Endothelial cell of umbilical vein (primary cell): ENCODE results near the gene MINDY4B. TPM values are rescaled to one million over a fixed set of nuclear protein-coding genes. Genes with fewer than 3 reads are reported as not detected.

Experiments used
- BruUV-seq: library from RNA; stranded (reverse); fragments of 400-500 nt; replicated peaks from 2 replicates; lab custom pipeline; 2021; lab: Mats Ljungman, UMichigan
- CTCF ChIA-PET: fragments of 300-600, 350-600 bp; sonication (Branson Sonifier 250); formaldehyde crosslinking; loops from one replicate; lab custom pipeline; 2021; ENCODE audit warnings: antibody characterized with exemption, inconsistent platforms; lab: Charles Lee
- POLR2A ChIA-PET: fragments of 300-600, 350-600 bp; sonication (Branson Sonifier 250); formaldehyde crosslinking; loops from one replicate; lab custom pipeline; 2021; ENCODE audit warnings: antibody characterized with exemption, inconsistent platforms; lab: Charles Lee
- DNase-seq: peaks from one replicate; pipeline ENCODE4 v3.0.0-alpha.2; 2011; ENCODE audit warnings: low read depth, low spot score
- FAIRE-seq: peaks from 2 replicates; lab custom pipeline; 2011; peaks lifted over from hg19 to GRCh38; lab: Jason Lieb, UNC
- H2AFZ ChIP-seq: 2 replicates; pipeline ENCODE4 v1.6.0; 2012; ENCODE audit warnings: low read depth, low read length, control low read depth, inconsistent platforms
- H3K27ac ChIP-seq: 2 replicates; pipeline ENCODE4 v1.5.1; 2011; ENCODE audit warnings: low read depth, mild to moderate bottlenecking, control low read depth, low read length, moderate library complexity; ENCODE audit not compliant: insufficient read depth
- H3K27me3 ChIP-seq, 2 experiments: 2 replicates each; pipeline versions ENCODE4 v1.6.0 to v1.6.1; 2011; ENCODE audit warnings: low read length in 2 of 2, mixed read lengths in 1 of 2; ENCODE audit not compliant: control insufficient read depth in 2 of 2, insufficient read depth in 2 of 2
- H3K36me3 ChIP-seq, 2 experiments: 2 replicates in 1 of 2; 3 replicates in 1 of 2; pipeline ENCODE4 v1.5.1; 2011; ENCODE audit warnings: low read length in 2 of 2, mild to moderate bottlenecking in 1 of 2, moderate library complexity in 1 of 2; ENCODE audit not compliant: control insufficient read depth in 2 of 2, insufficient read depth in 2 of 2; ENCODE audit errors: extremely low read depth in 1 of 2
- H3K4me1 ChIP-seq: 3 replicates; pipeline ENCODE4 v1.5.1; 2011; ENCODE audit warnings: mild to moderate bottlenecking, low read length; ENCODE audit not compliant: control insufficient read depth, insufficient read depth; ENCODE audit errors: extremely low read depth
- H3K4me2 ChIP-seq: 2 replicates; pipeline ENCODE4 v1.6.1; 2011; ENCODE audit warnings: low read length, control low read depth, mixed read lengths; ENCODE audit not compliant: insufficient read depth
- H3K4me3 ChIP-seq, 3 experiments: fragments of 200-600 bp in 1 of 3; sonication (generic), shearing (Covaris generic) in 1 of 3; replicated peaks in 1 of 3; 2 replicates each; pipeline ENCODE4 v1.5.1; 2011 to 2016; ENCODE audit warnings: control low read depth in 3 of 3, low read length in 3 of 3, mild to moderate bottlenecking in 2 of 3, inconsistent platforms in 1 of 3, low read depth in 1 of 3, moderate library complexity in 1 of 3; ENCODE audit not compliant: insufficient read depth in 1 of 3
- H3K79me2 ChIP-seq: 2 replicates; pipeline ENCODE4 v1.6.0; 2012; ENCODE audit warnings: low read length, inconsistent platforms; ENCODE audit not compliant: control insufficient read depth, insufficient read depth
- H3K9ac ChIP-seq: replicated peaks from 2 replicates; pipeline ENCODE3; 2011; ENCODE audit warnings: low read length, control low read depth; ENCODE audit not compliant: insufficient read depth; ENCODE audit errors: extremely low read depth
- H3K9me1 ChIP-seq: replicated peaks from 3 replicates; pipeline ENCODE4 v1.6.0; 2011; ENCODE audit warnings: mild to moderate bottlenecking, low read length; ENCODE audit not compliant: control insufficient read depth, insufficient read depth; ENCODE audit errors: extremely low read depth
- H3K9me3 ChIP-seq: replicated peaks from 2 replicates; pipeline ENCODE4 v1.5.1; 2012; ENCODE audit warnings: low read length, inconsistent platforms; ENCODE audit not compliant: control insufficient read depth, insufficient read depth
- H4K20me1 ChIP-seq: replicated peaks from 2 replicates; pipeline ENCODE3; 2011; ENCODE audit warnings: mild to moderate bottlenecking, low read length; ENCODE audit not compliant: control insufficient read depth, insufficient read depth; ENCODE audit errors: extremely low read depth
- EZH2 ChIP-seq: IDR thresholded peaks from 2 replicates; pipeline ENCODE4 v1.6.1; 2012; ENCODE audit warnings: borderline replicate concordance, low read depth, mild to moderate bottlenecking, moderate library complexity, low read length, inconsistent platforms; ENCODE audit not compliant: severe bottlenecking
- FOS ChIP-seq: IDR thresholded peaks from 2 replicates; pipeline ENCODE4 v1.6.1; 2011; ENCODE audit warnings: mild to moderate bottlenecking, low read length, moderate library complexity, borderline replicate concordance; ENCODE audit not compliant: insufficient read depth
- GATA2 ChIP-seq: IDR thresholded peaks from 2 replicates; pipeline ENCODE4 v1.7.0; 2011; ENCODE audit warnings: low read depth, mild to moderate bottlenecking, moderate library complexity, mixed read lengths, low read length; ENCODE audit not compliant: insufficient read length, insufficient read depth
- JUN ChIP-seq: IDR thresholded peaks from 2 replicates; pipeline ENCODE4 v1.6.1; 2011; ENCODE audit warnings: borderline replicate concordance, low read depth; ENCODE audit not compliant: insufficient read length, insufficient read depth
- MYC ChIP-seq: IDR thresholded peaks from one replicate; pipeline ENCODE4 v1.6.1; 2011; ENCODE audit warnings: mild to moderate bottlenecking, low read depth, low read length
- POLR2A ChIP-seq: IDR thresholded peaks from 2 replicates; pipeline ENCODE4 v1.6.1; 2012; ENCODE audit warnings: low read depth, mild to moderate bottlenecking, control low read depth, low read length
- POLR2AphosphoS5 ChIP-seq: IDR thresholded peaks from 2 replicates; pipeline ENCODE4 v1.6.1; 2012; ENCODE audit warnings: low read depth, mild to moderate bottlenecking, control low read depth, low read length, moderate library complexity; ENCODE audit not compliant: insufficient read depth
- dilution Hi-C: fragments of 300-500 bp; cut with MboI; formaldehyde crosslinking; loops from one replicate; pipeline ENCODE4 v1.15.0; 2019; ENCODE audit warnings: low sequenced_read_pairs; ENCODE audit not compliant: extremely low pct_ligation_motif_present
- intact Hi-C: fragments of 100-400 bp; cut with micrococcal nuclease; formaldehyde crosslinking; loops from one replicate; pipeline ENCODE4 v1.10.0; 2022
- polyA plus RNA-seq, 4 experiments: library from polyadenylated mRNA; depleted of rRNA in 3 of 4; stranded (reverse) in 3 of 4; unstranded in 1 of 4; fragments of >200 nt; gene quantifications; 2 replicates each; pipeline versions ENCODE4 v1.2.1 to v1.2.3, GENCODE V29; 2011 to 2012; ENCODE audit warnings: missing spikeins in 1 of 4
- total RNA-seq: library from RNA; stranded (reverse); gene quantifications from 2 replicates; pipeline ENCODE4 v1.2.3, GENCODE V29; 2021
- TF ChIP-seq, protein P1 (sequence below): IDR thresholded peaks from 2 replicates; pipeline ENCODE4 v1.6.1; 2011; ENCODE audit not compliant: insufficient read depth, insufficient read length
- TF ChIP-seq, protein P2 (sequence below), 2 donors: IDR thresholded peaks; 1 replicate in 1 of 2; 2 replicates in 1 of 2; pipeline ENCODE4 v1.5.1; 2011; ENCODE audit warnings: low read length in 2 of 2, mild to moderate bottlenecking in 2 of 2, moderate library complexity in 2 of 2, control low read depth in 1 of 2, inconsistent platforms in 1 of 2, low read depth in 1 of 2; ENCODE audit not compliant: insufficient read depth in 1 of 2; ENCODE audit errors: extremely low read depth in 1 of 2

Gene MINDY4B
- total and polyA plus RNA-seq, 2 donors (not counting 3 experiments of a cell fraction or from before 2014, with no cell fraction given), result not detected

DNA sequence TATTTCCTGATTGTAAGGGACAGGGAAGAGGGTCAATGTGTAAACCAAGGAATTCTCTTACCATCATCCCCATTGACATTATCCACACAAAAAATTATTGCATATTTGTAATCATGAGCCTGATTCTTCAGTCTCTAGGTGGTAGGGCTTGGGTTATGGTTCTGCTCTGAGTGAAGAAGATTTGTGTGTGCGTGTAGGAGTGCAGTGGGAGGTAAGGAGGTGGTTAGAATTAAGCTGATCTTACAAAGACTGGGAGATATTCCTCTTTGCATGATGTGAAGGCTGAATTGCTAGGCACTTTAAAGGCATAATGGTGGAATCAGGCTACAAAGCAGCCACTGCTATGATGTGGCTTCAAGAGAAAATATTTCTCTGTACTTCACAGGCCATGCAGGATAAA, 23.0 kb upstream of the MINDY4B start:
- Histone ChIP-seq H3K79me2 (no peaks in the 10 kb centered on the region), H3K4me2 (no peak overlapping the region), H3K36me3 (no peaks in the 10 kb centered on the region), H3K4me1 (no peaks in the 10 kb centered on the region), H3K27ac (no peak overlapping the region), H3K9ac (no peak overlapping the region), H2AFZ (no peak overlapping the region), H3K27me3 (peaks cover 11 to 23% of the 10 kb centered on the region in 2 experiments), H3K9me3 (no peaks in the 10 kb centered on the region), H3K9me1 (no peaks in the 10 kb centered on the region), H4K20me1 (no peaks in the 10 kb centered on the region), H3K4me3 (no peak overlapping the region)
- no peak for TF ChIP-seq POLR2A
- TF ChIP-seq FOS, result no peak
- no peak for TF ChIP-seq EZH2
- no peak for TF ChIP-seq MYC
- TF ChIP-seq, protein P1, sequence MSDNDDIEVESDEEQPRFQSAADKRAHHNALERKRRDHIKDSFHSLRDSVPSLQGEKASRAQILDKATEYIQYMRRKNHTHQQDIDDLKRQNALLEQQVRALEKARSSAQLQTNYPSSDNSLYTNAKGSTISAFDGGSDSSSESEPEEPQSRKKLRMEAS, result no peak
- TF ChIP-seq POLR2AphosphoS5, result no peak
- no peak for TF ChIP-seq JUN
- TF ChIP-seq, protein P2, sequence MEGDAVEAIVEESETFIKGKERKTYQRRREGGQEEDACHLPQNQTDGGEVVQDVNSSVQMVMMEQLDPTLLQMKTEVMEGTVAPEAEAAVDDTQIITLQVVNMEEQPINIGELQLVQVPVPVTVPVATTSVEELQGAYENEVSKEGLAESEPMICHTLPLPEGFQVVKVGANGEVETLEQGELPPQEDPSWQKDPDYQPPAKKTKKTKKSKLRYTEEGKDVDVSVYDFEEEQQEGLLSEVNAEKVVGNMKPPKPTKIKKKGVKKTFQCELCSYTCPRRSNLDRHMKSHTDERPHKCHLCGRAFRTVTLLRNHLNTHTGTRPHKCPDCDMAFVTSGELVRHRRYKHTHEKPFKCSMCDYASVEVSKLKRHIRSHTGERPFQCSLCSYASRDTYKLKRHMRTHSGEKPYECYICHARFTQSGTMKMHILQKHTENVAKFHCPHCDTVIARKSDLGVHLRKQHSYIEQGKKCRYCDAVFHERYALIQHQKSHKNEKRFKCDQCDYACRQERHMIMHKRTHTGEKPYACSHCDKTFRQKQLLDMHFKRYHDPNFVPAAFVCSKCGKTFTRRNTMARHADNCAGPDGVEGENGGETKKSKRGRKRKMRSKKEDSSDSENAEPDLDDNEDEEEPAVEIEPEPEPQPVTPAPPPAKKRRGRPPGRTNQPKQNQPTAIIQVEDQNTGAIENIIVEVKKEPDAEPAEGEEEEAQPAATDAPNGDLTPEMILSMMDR (IDR thresholded peaks at IDR 0.05; ENCODE audit: extremely low read depth in 1 of 2, insufficient read depth in 1 of 2, low read depth in 1 of 2, low read length in 2 of 2), result no peak
- TF ChIP-seq GATA2, result no peak
- dilution Hi-C loops (no loop called here), intact Hi-C loops (no loop called here)
- DNase-seq, result no peak
- BruUV-seq, result no TSS peak
- CTCF ChIA-PET, result no interaction called here
- POLR2A ChIA-PET, result no interaction called here
- FAIRE-seq, result no peak
